Endothelial cell of umbilical vein (primary cell): ENCODE data around the gene DEGS2. TPM values are rescaled to one million over a fixed set of nuclear protein-coding genes. Genes with fewer than 3 reads are reported as not detected.

Source experiments
- BruUV-seq: library from RNA; stranded (reverse); fragments of 400-500 nt; replicated peaks from 2 replicates; lab custom pipeline; 2021; lab: Mats Ljungman, UMichigan
- CTCF ChIA-PET: fragments of 300-600, 350-600 bp; sonication (Branson Sonifier 250); formaldehyde crosslinking; loops from one replicate; lab custom pipeline; 2021; ENCODE audit warnings: antibody characterized with exemption, inconsistent platforms; lab: Charles Lee
- POLR2A ChIA-PET: fragments of 300-600, 350-600 bp; sonication (Branson Sonifier 250); formaldehyde crosslinking; loops from one replicate; lab custom pipeline; 2021; ENCODE audit warnings: antibody characterized with exemption, inconsistent platforms; lab: Charles Lee
- DNase-seq: peaks from one replicate; pipeline ENCODE4 v3.0.0-alpha.2; 2011; ENCODE audit warnings: low read depth, low spot score
- FAIRE-seq: peaks from 2 replicates; lab custom pipeline; 2011; peaks lifted over from hg19 to GRCh38; lab: Jason Lieb, UNC
- H2AFZ ChIP-seq: 2 replicates; pipeline ENCODE4 v1.6.0; 2012; ENCODE audit warnings: low read depth, low read length, control low read depth, inconsistent platforms
- H3K27ac ChIP-seq: 2 replicates; pipeline ENCODE4 v1.5.1; 2011; ENCODE audit warnings: low read depth, mild to moderate bottlenecking, control low read depth, low read length, moderate library complexity; ENCODE audit not compliant: insufficient read depth
- H3K27me3 ChIP-seq, 2 experiments: 2 replicates each; pipeline versions ENCODE4 v1.6.0 to v1.6.1; 2011; ENCODE audit warnings: low read length in 2 of 2, mixed read lengths in 1 of 2; ENCODE audit not compliant: control insufficient read depth in 2 of 2, insufficient read depth in 2 of 2
- H3K36me3 ChIP-seq, 2 experiments: 2 replicates in 1 of 2; 3 replicates in 1 of 2; pipeline ENCODE4 v1.5.1; 2011; ENCODE audit warnings: low read length in 2 of 2, mild to moderate bottlenecking in 1 of 2, moderate library complexity in 1 of 2; ENCODE audit not compliant: control insufficient read depth in 2 of 2, insufficient read depth in 2 of 2; ENCODE audit errors: extremely low read depth in 1 of 2
- H3K4me1 ChIP-seq: 3 replicates; pipeline ENCODE4 v1.5.1; 2011; ENCODE audit warnings: mild to moderate bottlenecking, low read length; ENCODE audit not compliant: control insufficient read depth, insufficient read depth; ENCODE audit errors: extremely low read depth
- H3K4me2 ChIP-seq: 2 replicates; pipeline ENCODE4 v1.6.1; 2011; ENCODE audit warnings: low read length, control low read depth, mixed read lengths; ENCODE audit not compliant: insufficient read depth
- H3K4me3 ChIP-seq, 3 experiments: fragments of 200-600 bp in 1 of 3; sonication (generic), shearing (Covaris generic) in 1 of 3; replicated peaks in 1 of 3; 2 replicates each; pipeline ENCODE4 v1.5.1; 2011 to 2016; ENCODE audit warnings: control low read depth in 3 of 3, low read length in 3 of 3, mild to moderate bottlenecking in 2 of 3, inconsistent platforms in 1 of 3, low read depth in 1 of 3, moderate library complexity in 1 of 3; ENCODE audit not compliant: insufficient read depth in 1 of 3
- H3K79me2 ChIP-seq: 2 replicates; pipeline ENCODE4 v1.6.0; 2012; ENCODE audit warnings: low read length, inconsistent platforms; ENCODE audit not compliant: control insufficient read depth, insufficient read depth
- H3K9ac ChIP-seq: replicated peaks from 2 replicates; pipeline ENCODE3; 2011; ENCODE audit warnings: low read length, control low read depth; ENCODE audit not compliant: insufficient read depth; ENCODE audit errors: extremely low read depth
- H3K9me1 ChIP-seq: replicated peaks from 3 replicates; pipeline ENCODE4 v1.6.0; 2011; ENCODE audit warnings: mild to moderate bottlenecking, low read length; ENCODE audit not compliant: control insufficient read depth, insufficient read depth; ENCODE audit errors: extremely low read depth
- H3K9me3 ChIP-seq: replicated peaks from 2 replicates; pipeline ENCODE4 v1.5.1; 2012; ENCODE audit warnings: low read length, inconsistent platforms; ENCODE audit not compliant: control insufficient read depth, insufficient read depth
- H4K20me1 ChIP-seq: replicated peaks from 2 replicates; pipeline ENCODE3; 2011; ENCODE audit warnings: mild to moderate bottlenecking, low read length; ENCODE audit not compliant: control insufficient read depth, insufficient read depth; ENCODE audit errors: extremely low read depth
- CTCF ChIP-seq, 2 donors: IDR thresholded peaks; 1 replicate in 1 of 2; 2 replicates in 1 of 2; pipeline ENCODE4 v1.5.1; 2011; ENCODE audit warnings: low read length in 2 of 2, mild to moderate bottlenecking in 2 of 2, moderate library complexity in 2 of 2, control low read depth in 1 of 2, inconsistent platforms in 1 of 2, low read depth in 1 of 2; ENCODE audit not compliant: insufficient read depth in 1 of 2; ENCODE audit errors: extremely low read depth in 1 of 2
- EZH2 ChIP-seq: IDR thresholded peaks from 2 replicates; pipeline ENCODE4 v1.6.1; 2012; ENCODE audit warnings: borderline replicate concordance, low read depth, mild to moderate bottlenecking, moderate library complexity, low read length, inconsistent platforms; ENCODE audit not compliant: severe bottlenecking
- FOS ChIP-seq: IDR thresholded peaks from 2 replicates; pipeline ENCODE4 v1.6.1; 2011; ENCODE audit warnings: mild to moderate bottlenecking, low read length, moderate library complexity, borderline replicate concordance; ENCODE audit not compliant: insufficient read depth
- GATA2 ChIP-seq: IDR thresholded peaks from 2 replicates; pipeline ENCODE4 v1.7.0; 2011; ENCODE audit warnings: low read depth, mild to moderate bottlenecking, moderate library complexity, mixed read lengths, low read length; ENCODE audit not compliant: insufficient read length, insufficient read depth
- JUN ChIP-seq: IDR thresholded peaks from 2 replicates; pipeline ENCODE4 v1.6.1; 2011; ENCODE audit warnings: borderline replicate concordance, low read depth; ENCODE audit not compliant: insufficient read length, insufficient read depth
- MAX ChIP-seq: IDR thresholded peaks from 2 replicates; pipeline ENCODE4 v1.6.1; 2011; ENCODE audit not compliant: insufficient read depth, insufficient read length
- MYC ChIP-seq: IDR thresholded peaks from one replicate; pipeline ENCODE4 v1.6.1; 2011; ENCODE audit warnings: mild to moderate bottlenecking, low read depth, low read length
- POLR2A ChIP-seq: IDR thresholded peaks from 2 replicates; pipeline ENCODE4 v1.6.1; 2012; ENCODE audit warnings: low read depth, mild to moderate bottlenecking, control low read depth, low read length
- POLR2AphosphoS5 ChIP-seq: IDR thresholded peaks from 2 replicates; pipeline ENCODE4 v1.6.1; 2012; ENCODE audit warnings: low read depth, mild to moderate bottlenecking, control low read depth, low read length, moderate library complexity; ENCODE audit not compliant: insufficient read depth
- dilution Hi-C: fragments of 300-500 bp; cut with MboI; formaldehyde crosslinking; loops from one replicate; pipeline ENCODE4 v1.15.0; 2019; ENCODE audit warnings: low sequenced_read_pairs; ENCODE audit not compliant: extremely low pct_ligation_motif_present
- intact Hi-C: fragments of 100-400 bp; cut with micrococcal nuclease; formaldehyde crosslinking; loops from one replicate; pipeline ENCODE4 v1.10.0; 2022
- polyA plus RNA-seq, 4 experiments: library from polyadenylated mRNA; depleted of rRNA in 3 of 4; stranded (reverse) in 3 of 4; unstranded in 1 of 4; fragments of >200 nt; gene quantifications; 2 replicates each; pipeline versions ENCODE4 v1.2.1 to v1.2.3, GENCODE V29; 2011 to 2012; ENCODE audit warnings: missing spikeins in 1 of 4
- total RNA-seq: library from RNA; stranded (reverse); gene quantifications from 2 replicates; pipeline ENCODE4 v1.2.3, GENCODE V29; 2021

The DEGS2 gene
- total and polyA plus RNA-seq, 2 donors (not counting 3 experiments of a cell fraction or from before 2014, with no cell fraction given): 0.06 TPM; not detected in 1

GRCh38 chr14:100140452-100141078, 18.9 kb downstream of the DEGS2 start:
- Histone ChIP-seq H3K9me1 (no peaks in the 10 kb centered on the region), H3K27me3 (no peaks in the 10 kb centered on the region), H3K4me1 (peaks cover 31% of the 10 kb centered on the region), H3K4me2 (no peak overlapping the region), H3K9me3 (no peaks in the 10 kb centered on the region), H3K27ac (peak overlapping the region; percentile 83), H4K20me1 (no peaks in the 10 kb centered on the region), H3K9ac (no peak overlapping the region), H3K79me2 (no peaks in the 10 kb centered on the region), H2AFZ (peak overlapping the region; percentile 73), H3K4me3 (no peak overlapping the region), H3K36me3 (no peaks in the 10 kb centered on the region)
- no peak for TF ChIP-seq GATA2
- TF ChIP-seq JUN: no peak
- TF ChIP-seq FOS: no peak
- no peak for TF ChIP-seq EZH2
- no peak for TF ChIP-seq MYC
- TF ChIP-seq POLR2AphosphoS5: no peak
- no peak for TF ChIP-seq POLR2A
- TF ChIP-seq MAX: no peak
- peak; percentile 57 to 84 for TF ChIP-seq CTCF (IDR thresholded peaks at IDR 0.05; ENCODE audit: extremely low read depth in 1 of 2, insufficient read depth in 1 of 2, low read depth in 1 of 2, low read length in 2 of 2)
- intact Hi-C loops: loop anchor here (2.0 to 5.0 kb wide), 2 partner anchors 97 to 236 kb away; partner anchors contain the start of genes WDR25 and YY1
- FAIRE-seq (peak; percentile 72), DNase-seq (peak; percentile 81)
- ChIA-PET CTCF (interaction anchor here (0.7 to 3.9 kb wide), 12 partner anchors 11 to 157 kb away, joined by 3 to 47 read pairs (median 5); no protein-coding TSS in a partner anchor), POLR2A (no interaction called here)
- dilution Hi-C loops: no loop called here
- no TSS peak for BruUV-seq
